ENCODE results near the gene KIF7. TPM values are rescaled to one million over a fixed set of nuclear protein-coding genes. Genes with fewer than 3 reads are reported as not detected.

KIF7 gene
- total and polyA plus RNA-seq, 10 of the 15 experiments (the other 5 are each of a cell fraction or from before 2014, with no cell fraction given): 0.01 to 0.36 (median 0.10) TPM; not detected in 2

DNA sequence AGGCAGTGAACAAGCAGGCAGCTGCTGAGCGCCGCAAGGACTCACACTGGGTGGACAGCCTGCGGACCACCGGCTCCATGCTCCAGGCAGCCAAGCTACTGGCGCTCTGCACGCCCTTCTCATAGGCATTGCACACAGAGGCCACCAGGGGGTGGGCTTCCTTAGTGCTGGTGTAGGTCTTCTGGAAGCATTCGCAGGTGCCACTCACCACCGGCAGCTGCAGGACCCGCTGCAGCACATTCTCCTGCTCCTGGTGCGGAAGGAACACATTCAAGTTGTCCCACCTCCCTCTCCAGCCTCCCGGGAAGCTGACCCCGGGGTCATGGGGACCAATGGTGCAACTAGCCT, 17.9 kb upstream of the KIF7 start:
- no peak overlapping the region for H3K4me2 ChIP-seq (ENCODE audit: control insufficient read depth, insufficient read depth)
- DNase-seq (ENCODE audit: low read depth, low spot score): no peak
- CTCF ChIA-PET: interaction anchor here (0.6 to 1.4 kb wide), 9 partner anchors 8 to 67 kb away, joined by 3 to 6 read pairs (median 3); no protein-coding TSS in a partner anchor
- POLR2A ChIA-PET: no interaction called here
- in situ Hi-C loops (cut with MboI) (no loop called here), intact Hi-C loops (cut with micrococcal nuclease; ENCODE audit: unreplicated experiment) (no loop called here)
- RAD21 ChIA-PET (ENCODE audit: unreplicated experiment): interaction anchor here (1.5 kb wide), 1 partner anchor 202 kb away, joined by 4 read pairs; no protein-coding TSS in a partner anchor
- TF ChIP-seq, protein P1, sequence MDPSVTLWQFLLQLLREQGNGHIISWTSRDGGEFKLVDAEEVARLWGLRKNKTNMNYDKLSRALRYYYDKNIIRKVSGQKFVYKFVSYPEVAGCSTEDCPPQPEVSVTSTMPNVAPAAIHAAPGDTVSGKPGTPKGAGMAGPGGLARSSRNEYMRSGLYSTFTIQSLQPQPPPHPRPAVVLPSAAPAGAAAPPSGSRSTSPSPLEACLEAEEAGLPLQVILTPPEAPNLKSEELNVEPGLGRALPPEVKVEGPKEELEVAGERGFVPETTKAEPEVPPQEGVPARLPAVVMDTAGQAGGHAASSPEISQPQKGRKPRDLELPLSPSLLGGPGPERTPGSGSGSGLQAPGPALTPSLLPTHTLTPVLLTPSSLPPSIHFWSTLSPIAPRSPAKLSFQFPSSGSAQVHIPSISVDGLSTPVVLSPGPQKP (IDR thresholded peaks at IDR 0.05; ENCODE audit: low read depth, low read length): no peak
- TF ChIP-seq, protein P2, sequence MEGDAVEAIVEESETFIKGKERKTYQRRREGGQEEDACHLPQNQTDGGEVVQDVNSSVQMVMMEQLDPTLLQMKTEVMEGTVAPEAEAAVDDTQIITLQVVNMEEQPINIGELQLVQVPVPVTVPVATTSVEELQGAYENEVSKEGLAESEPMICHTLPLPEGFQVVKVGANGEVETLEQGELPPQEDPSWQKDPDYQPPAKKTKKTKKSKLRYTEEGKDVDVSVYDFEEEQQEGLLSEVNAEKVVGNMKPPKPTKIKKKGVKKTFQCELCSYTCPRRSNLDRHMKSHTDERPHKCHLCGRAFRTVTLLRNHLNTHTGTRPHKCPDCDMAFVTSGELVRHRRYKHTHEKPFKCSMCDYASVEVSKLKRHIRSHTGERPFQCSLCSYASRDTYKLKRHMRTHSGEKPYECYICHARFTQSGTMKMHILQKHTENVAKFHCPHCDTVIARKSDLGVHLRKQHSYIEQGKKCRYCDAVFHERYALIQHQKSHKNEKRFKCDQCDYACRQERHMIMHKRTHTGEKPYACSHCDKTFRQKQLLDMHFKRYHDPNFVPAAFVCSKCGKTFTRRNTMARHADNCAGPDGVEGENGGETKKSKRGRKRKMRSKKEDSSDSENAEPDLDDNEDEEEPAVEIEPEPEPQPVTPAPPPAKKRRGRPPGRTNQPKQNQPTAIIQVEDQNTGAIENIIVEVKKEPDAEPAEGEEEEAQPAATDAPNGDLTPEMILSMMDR (IDR thresholded peaks at IDR 0.05 in 2 of 3, conservative IDR thresholded peaks at IDR 0.05 in 1 of 3; ENCODE audit: control insufficient read depth in 2 of 3, extremely low read depth in 1 of 3, insufficient read depth in 1 of 3, low read depth in 3 of 3, low read length in 3 of 3): peak; percentile 35 to 74 (median 61); a peak in 5 of 6 replicates
- TF ChIP-seq, protein P3, sequence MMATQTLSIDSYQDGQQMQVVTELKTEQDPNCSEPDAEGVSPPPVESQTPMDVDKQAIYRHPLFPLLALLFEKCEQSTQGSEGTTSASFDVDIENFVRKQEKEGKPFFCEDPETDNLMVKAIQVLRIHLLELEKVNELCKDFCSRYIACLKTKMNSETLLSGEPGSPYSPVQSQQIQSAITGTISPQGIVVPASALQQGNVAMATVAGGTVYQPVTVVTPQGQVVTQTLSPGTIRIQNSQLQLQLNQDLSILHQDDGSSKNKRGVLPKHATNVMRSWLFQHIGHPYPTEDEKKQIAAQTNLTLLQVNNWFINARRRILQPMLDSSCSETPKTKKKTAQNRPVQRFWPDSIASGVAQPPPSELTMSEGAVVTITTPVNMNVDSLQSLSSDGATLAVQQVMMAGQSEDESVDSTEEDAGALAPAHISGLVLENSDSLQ (IDR thresholded peaks at IDR 0.05): peak; percentile 16; the same call in 1 of the 2 replicates
- no peak for TF ChIP-seq SMC3 (IDR thresholded peaks at IDR 0.05; ENCODE audit: borderline replicate concordance, low read length)
- no peak for FAIRE-seq
- BruUV-seq (replicated peaks): no TSS peak
- H4K20me1 ChIP-seq (ENCODE audit: control insufficient read depth, insufficient read depth): no peaks in the 10 kb centered on the region
- H3K4me1 ChIP-seq (ENCODE audit: control insufficient read depth, insufficient read depth, low read length): no peaks in the 10 kb centered on the region
- ATAC-seq: peak; percentile 89
- H3K27ac ChIP-seq (ENCODE audit: control insufficient read depth, insufficient read depth): no peak overlapping the region
- no peaks in the 10 kb centered on the region for H3K79me2 ChIP-seq (ENCODE audit: control insufficient read depth, insufficient read depth, low read length)
- H3K27me3 ChIP-seq (replicated peaks in 1 of 2; ENCODE audit: control insufficient read depth in 2 of 2, insufficient read depth in 2 of 2, low read length in 1 of 2): no peaks in the 10 kb centered on the region
- 34% methylated on average over 12 of the region's 12 CpGs for WGBS (ENCODE audit: insufficient coverage, insufficient replicate concordance, low lambda C conversion rate, missing lambda C conversion rate)
- H3K9ac ChIP-seq (ENCODE audit: control insufficient read depth, insufficient read depth, low read length): no peak overlapping the region
- no peak overlapping the region for H3K4me3 ChIP-seq
- SMC1A ChIA-PET (ENCODE audit: uncharacterized antibody, unreplicated experiment): no interaction called here
- no peaks in the 10 kb centered on the region for H3K36me3 ChIP-seq (ENCODE audit: control insufficient read depth in 2 of 2, insufficient read depth in 2 of 2, low read length in 1 of 2)
- H2AFZ ChIP-seq (ENCODE audit: control insufficient read depth, low read depth, low read length): no peak overlapping the region
- H3K9me3 ChIP-seq (replicated peaks; ENCODE audit: control insufficient read depth, insufficient read depth, low read length): no peaks in the 10 kb centered on the region

All from GM12878 (cell line).